Activated naive CD4-positive, alpha-beta T cell treated with anti-CD3 and anti-CD28 coated beads, Interleukin-2, amount 10 ng/mL, durations not matched to agents 7 days and 5 days (primary cell): Measurements from ENCODE around the gene FSTL4.
A peak's percentile ranks its signal among the peaks of the same experiment; 100 is the strongest.

Experiments
- CTCF ChIA-PET: fragments of 350-600 bp; sonication (Branson Sonifier 250); formaldehyde crosslinking; loops from one replicate; lab custom pipeline; 2021; ENCODE audit warnings: antibody characterized with exemption; lab: Charles Lee
- DNase-seq: peaks from one replicate; pipeline ENCODE4 v3.0.0-alpha.2; 2020
- H3K27ac Mint-ChIP-seq: one replicate; pipeline ENCODE4 v1.8.0; 2021; ENCODE audit warnings: mild to moderate bottlenecking, moderate library complexity, mixed read lengths
- H3K27me3 Mint-ChIP-seq: one replicate; pipeline ENCODE4 v1.8.0; 2021; ENCODE audit warnings: mild to moderate bottlenecking, mixed read lengths
- H3K36me3 Mint-ChIP-seq: one replicate; pipeline ENCODE4 v1.8.0; 2021; ENCODE audit warnings: mixed read lengths
- H3K4me1 Mint-ChIP-seq: one replicate; pipeline ENCODE4 v1.8.0; 2021; ENCODE audit warnings: mixed read lengths
- H3K4me3 Mint-ChIP-seq: one replicate; pipeline ENCODE4 v1.8.0; 2021; ENCODE audit warnings: mild to moderate bottlenecking, moderate library complexity, mixed read lengths
- H3K9me3 Mint-ChIP-seq: one replicate; pipeline ENCODE4 v1.8.0; 2021; ENCODE audit warnings: mixed read lengths

Gene FSTL4

GRCh38 chr5:133635051-133635450 lies 22.7 kb upstream of the FSTL4 start:
- DNase-seq, result no peak
- Mint-ChIP-seq H3K27ac (no peak overlapping the region), H3K27me3 (peaks cover 25% of the 10 kb centered on the region), H3K4me3 (no peak overlapping the region), H3K36me3 (no peaks in the 10 kb centered on the region), H3K4me1 (no peaks in the 10 kb centered on the region), H3K9me3 (no peaks in the 10 kb centered on the region)
- CTCF ChIA-PET, result no interaction called here

DNA sequence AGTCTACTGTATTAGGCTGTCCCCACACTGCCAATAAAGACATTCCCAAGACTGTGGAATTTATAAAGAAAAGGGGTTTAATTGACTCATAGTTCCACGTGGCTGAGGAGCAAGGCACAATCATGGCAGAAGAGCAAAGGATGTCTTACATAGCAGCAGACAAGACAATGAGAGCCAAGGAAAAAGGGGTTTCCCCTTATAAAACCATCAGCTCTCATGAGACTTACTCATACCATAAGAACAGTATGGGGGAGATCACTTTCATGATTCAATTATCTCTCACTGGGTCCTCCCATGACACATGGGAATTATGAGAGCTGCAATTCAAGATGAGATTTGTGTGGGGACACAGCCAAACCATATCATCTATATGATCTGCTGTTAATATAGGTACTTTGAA lies 14.8 kb upstream of the FSTL4 start:
- H3K27me3 Mint-ChIP-seq, result peaks cover 4% of the 10 kb centered on the region
- CTCF ChIA-PET, result no interaction called here
- H3K4me3 Mint-ChIP-seq, result no peak overlapping the region
- no peaks in the 10 kb centered on the region for H3K9me3 Mint-ChIP-seq
- no peak for DNase-seq
- H3K36me3 Mint-ChIP-seq, result no peaks in the 10 kb centered on the region
- H3K4me1 Mint-ChIP-seq, result no peaks in the 10 kb centered on the region
- H3K27ac Mint-ChIP-seq, result no peak overlapping the region

DNA sequence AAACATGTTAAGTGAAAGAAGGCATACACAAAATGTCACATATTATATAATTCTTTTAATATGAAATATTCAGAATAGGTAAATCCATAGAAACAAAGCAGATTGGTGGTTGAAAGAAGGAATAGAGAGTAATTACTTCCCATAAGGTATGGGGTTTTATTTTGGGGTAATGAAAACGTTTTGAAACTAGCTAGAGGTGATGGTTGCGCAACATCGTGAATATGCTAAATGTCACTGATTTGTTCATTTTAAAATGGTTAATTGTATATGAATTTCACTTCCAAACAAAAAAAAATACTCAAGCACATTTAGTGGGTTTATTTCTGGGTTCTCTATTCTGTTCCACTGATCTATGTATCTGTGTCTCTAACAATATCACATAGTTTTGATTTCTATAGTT lies 12.0 kb upstream of the FSTL4 start:
- CTCF ChIA-PET, result interaction anchor here (1.1 kb wide), 1 partner anchor 14 kb away, joined by 3 read pairs; no protein-coding TSS in a partner anchor
- H3K9me3 Mint-ChIP-seq, result no peaks in the 10 kb centered on the region

DNA sequence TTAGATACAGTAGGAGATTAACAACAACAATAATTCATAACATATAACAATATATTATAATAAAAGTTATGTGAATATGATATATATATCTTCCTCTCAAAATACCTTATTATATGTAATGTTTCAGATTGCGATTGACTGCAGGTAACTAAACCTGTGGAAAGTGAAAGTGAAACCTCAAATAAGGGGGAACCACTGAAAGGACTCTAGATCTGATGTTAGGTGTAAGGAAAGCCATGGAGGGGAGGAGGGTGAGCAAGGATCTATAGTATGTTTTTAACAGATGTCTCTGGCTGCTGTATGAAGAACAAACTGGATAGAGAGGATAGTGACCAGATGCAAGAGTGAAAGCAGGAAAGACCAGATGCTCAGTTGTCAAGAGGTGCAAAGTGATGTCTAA lies 5.8 kb upstream of the FSTL4 start:
- Mint-ChIP-seq H3K4me1 (peaks cover 5% of the 10 kb centered on the region), H3K9me3 (no peaks in the 10 kb centered on the region), H3K36me3 (no peaks in the 10 kb centered on the region), H3K27me3 (peaks cover 27% of the 10 kb centered on the region), H3K27ac (no peak overlapping the region), H3K4me3 (no peak overlapping the region)
- no peak for DNase-seq
- CTCF ChIA-PET, result no interaction called here

More for the DNA sequence above, 12.0 kb upstream of the FSTL4 start:
- Mint-ChIP-seq H3K27me3 (peaks cover 4% of the 10 kb centered on the region), H3K27ac (no peak overlapping the region), H3K36me3 (no peaks in the 10 kb centered on the region), H3K4me3 (no peak overlapping the region), H3K4me1 (no peaks in the 10 kb centered on the region)
- no peak for DNase-seq

DNA sequence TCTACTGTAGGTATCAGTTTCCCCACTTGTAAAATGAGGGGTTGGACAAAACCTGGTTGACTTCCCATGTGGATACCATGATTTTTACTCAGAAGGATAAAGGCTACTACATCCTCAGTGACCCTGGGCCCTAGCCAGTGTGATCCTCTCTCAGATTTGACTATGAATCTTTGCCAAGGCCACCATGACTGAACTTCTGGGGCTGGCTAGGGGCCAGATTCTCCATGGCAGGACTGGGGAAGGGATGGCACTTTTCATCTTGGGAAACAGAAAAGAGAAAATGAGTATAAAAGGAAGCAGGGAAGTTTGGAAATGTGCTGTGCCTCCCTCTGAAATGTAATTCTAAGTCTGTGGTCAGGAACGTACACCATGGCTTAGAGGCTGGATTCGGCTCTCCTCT lies 1.4 kb upstream of the FSTL4 start:
- CTCF ChIA-PET, result no interaction called here
- Mint-ChIP-seq H3K27ac (no peak overlapping the region), H3K9me3 (no peaks in the 10 kb centered on the region), H3K4me3 (no peak overlapping the region), H3K4me1 (peaks cover 18% of the 10 kb centered on the region), H3K36me3 (no peaks in the 10 kb centered on the region), H3K27me3 (peaks cover 61% of the 10 kb centered on the region)
- no peak for DNase-seq

- Mint-ChIP-seq H3K4me1 (peaks cover 15% of the 10 kb centered on the region), H3K36me3 (no peaks in the 10 kb centered on the region), H3K9me3 (no peaks in the 10 kb centered on the region), H3K4me3 (peak overlapping the region; percentile 27), H3K27me3 (peaks cover 64% of the 10 kb centered on the region), H3K27ac (no peak overlapping the region)
- CTCF ChIA-PET, result interaction anchor here (1.0 to 1.3 kb wide), 2 partner anchors 60 to 62 kb away, joined by 4 read pairs; no protein-coding TSS in a partner anchor
- DNase-seq, result no peak
Measured at GRCh38 chr5:133613184-133613583, 843 bp upstream of the FSTL4 start.

DNA sequence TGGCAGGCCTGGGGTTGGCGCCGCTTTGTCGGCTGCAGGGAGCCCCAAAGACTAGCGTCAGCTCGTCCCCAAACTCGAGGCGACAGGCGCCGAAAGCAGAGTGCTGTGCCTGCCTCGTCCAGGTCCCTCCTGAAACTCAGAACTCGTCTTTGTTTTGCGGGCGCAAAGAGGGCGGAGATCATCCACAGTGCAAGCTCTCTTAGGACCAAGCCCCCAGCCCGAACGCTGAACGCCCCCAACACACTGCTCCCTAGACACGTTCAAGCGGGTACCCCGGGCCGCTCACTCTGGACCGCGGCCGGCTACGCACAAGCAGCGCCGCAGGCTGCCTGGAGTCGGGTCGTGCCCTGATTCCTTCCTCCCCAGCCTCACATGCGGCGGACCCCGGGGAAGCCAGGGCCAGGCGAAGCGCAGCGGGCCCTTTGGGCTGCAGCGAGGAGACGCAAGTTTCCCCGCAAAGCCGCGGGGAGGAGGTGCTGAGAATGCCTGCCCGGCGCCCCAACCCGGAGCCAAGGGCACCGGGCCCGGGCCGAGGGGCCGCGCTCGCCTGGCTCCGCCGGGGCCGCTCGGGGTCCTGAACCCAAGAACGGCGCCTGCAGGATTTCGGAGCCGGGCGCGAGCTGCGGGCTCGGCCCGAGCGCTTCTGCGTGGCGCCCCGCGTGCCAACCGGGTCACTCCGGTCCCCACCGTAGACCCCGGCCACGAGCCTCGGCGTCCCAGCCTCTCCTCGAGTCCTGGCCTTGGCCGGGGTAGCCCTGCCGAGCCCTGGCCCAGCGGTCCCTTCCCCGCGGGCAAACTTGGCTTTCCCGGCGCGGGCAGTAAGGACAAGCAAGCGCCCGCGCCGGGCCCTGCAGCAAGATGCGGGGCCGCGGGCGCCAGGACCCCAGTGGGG lies 738 bp downstream of the FSTL4 start:
- Mint-ChIP-seq H3K27me3 (peaks cover 72% of the 10 kb centered on the region), H3K36me3 (no peaks in the 10 kb centered on the region), H3K4me3 (peak overlapping the region; percentile 47), H3K27ac (peak overlapping the region; percentile 33), H3K4me1 (peaks cover 14% of the 10 kb centered on the region), H3K9me3 (no peaks in the 10 kb centered on the region)
- CTCF ChIA-PET, result interaction anchor here (1.1 to 1.4 kb wide), 3 partner anchors 55 to 188 kb away, joined by 3 to 5 read pairs (median 4); no protein-coding TSS in a partner anchor
- no peak for DNase-seq

- peaks cover 14% of the 10 kb centered on the region for H3K4me1 Mint-ChIP-seq
- H3K27me3 Mint-ChIP-seq, result peaks cover 71% of the 10 kb centered on the region
- CTCF ChIA-PET, result interaction anchor here (1.0 to 1.4 kb wide), 4 partner anchors 13 to 187 kb away, joined by 3 to 5 read pairs (median 3); no protein-coding TSS in a partner anchor
- no peaks in the 10 kb centered on the region for H3K36me3 Mint-ChIP-seq
- no peaks in the 10 kb centered on the region for H3K9me3 Mint-ChIP-seq
- peak overlapping the region; percentile 47 for H3K4me3 Mint-ChIP-seq
- peak; percentile 56 for DNase-seq
- H3K27ac Mint-ChIP-seq, result no peak overlapping the region
Measured at GRCh38 chr5:133610489-133611356, 1.6 kb downstream of the FSTL4 start.

- Mint-ChIP-seq H3K4me3 (no peak overlapping the region), H3K4me1 (peaks cover 7% of the 10 kb centered on the region), H3K36me3 (no peaks in the 10 kb centered on the region), H3K27me3 (peaks cover 51% of the 10 kb centered on the region), H3K27ac (no peak overlapping the region), H3K9me3 (no peaks in the 10 kb centered on the region)
- DNase-seq, result no peak
- CTCF ChIA-PET, result no interaction called here
Measured at GRCh38 chr5:133607451-133607850, 4.9 kb downstream of the FSTL4 start.

DNA sequence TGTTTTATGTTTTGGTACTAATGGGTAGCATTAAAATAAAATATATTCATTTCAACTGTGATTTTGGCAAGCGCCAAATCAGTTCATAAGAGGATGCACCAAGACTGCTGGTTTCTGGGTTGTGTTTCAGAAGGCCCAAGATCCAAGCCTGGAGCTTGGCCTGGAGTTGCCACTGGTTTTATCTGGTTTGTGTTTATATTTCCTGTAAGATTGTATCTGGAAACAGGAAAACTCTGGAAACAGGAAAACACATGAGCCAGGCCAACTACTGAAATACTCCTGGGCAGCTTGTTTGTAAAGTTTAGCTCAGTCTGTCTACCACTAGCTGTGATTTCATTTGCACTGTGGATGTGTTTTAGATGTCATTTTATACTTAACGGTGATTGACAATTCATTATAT lies 5.5 kb downstream of the FSTL4 start:
- H3K9me3 Mint-ChIP-seq, result no peaks in the 10 kb centered on the region
- DNase-seq, result no peak
- CTCF ChIA-PET, result no interaction called here

GRCh38 chr5:133605323-133605722 lies 7.0 kb downstream of the FSTL4 start:
- Mint-ChIP-seq H3K4me1 (no peaks in the 10 kb centered on the region), H3K27me3 (peaks cover 43% of the 10 kb centered on the region), H3K4me3 (no peak overlapping the region), H3K27ac (no peak overlapping the region), H3K9me3 (no peaks in the 10 kb centered on the region), H3K36me3 (no peaks in the 10 kb centered on the region)
- CTCF ChIA-PET, result no interaction called here
- DNase-seq, result no peak

More for the DNA sequence above, 5.5 kb downstream of the FSTL4 start:
- Mint-ChIP-seq H3K36me3 (no peaks in the 10 kb centered on the region), H3K4me1 (peaks cover 7% of the 10 kb centered on the region), H3K27ac (no peak overlapping the region), H3K4me3 (no peak overlapping the region), H3K27me3 (peaks cover 50% of the 10 kb centered on the region)

- Mint-ChIP-seq H3K27ac (no peak overlapping the region), H3K4me1 (no peaks in the 10 kb centered on the region), H3K36me3 (no peaks in the 10 kb centered on the region), H3K27me3 (peaks cover 31% of the 10 kb centered on the region), H3K9me3 (no peaks in the 10 kb centered on the region), H3K4me3 (no peak overlapping the region)
- DNase-seq, result no peak
- CTCF ChIA-PET, result no interaction called here
Measured at GRCh38 chr5:133603711-133604110, 8.6 kb downstream of the FSTL4 start.

DNA sequence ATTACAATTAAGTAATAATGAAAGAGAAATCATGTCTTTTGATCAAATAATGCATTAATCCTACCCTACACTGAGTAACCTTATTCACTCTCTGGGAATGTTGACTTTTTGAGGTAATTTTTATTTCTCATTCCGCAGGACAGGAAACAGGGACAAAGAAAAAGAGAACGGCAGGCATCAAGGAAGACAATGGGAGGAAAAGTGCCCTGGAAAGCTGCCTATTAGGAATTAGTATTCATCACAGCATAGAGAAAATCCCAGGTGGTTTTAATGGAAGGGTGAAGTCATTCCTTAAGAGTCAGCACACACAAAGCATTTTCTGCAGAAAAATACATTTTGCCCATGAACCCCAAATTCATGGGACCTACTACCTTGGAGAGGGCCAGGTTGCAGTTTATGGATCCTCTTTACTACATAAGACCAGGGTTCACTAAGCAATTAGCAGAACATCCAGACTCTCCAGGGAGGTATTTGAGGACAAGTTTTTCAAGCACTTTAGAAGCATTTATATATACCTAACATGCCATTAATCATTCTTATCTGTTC lies 9.4 kb downstream of the FSTL4 start:
- CTCF ChIA-PET, result no interaction called here
- no peaks in the 10 kb centered on the region for H3K9me3 Mint-ChIP-seq

DNA sequence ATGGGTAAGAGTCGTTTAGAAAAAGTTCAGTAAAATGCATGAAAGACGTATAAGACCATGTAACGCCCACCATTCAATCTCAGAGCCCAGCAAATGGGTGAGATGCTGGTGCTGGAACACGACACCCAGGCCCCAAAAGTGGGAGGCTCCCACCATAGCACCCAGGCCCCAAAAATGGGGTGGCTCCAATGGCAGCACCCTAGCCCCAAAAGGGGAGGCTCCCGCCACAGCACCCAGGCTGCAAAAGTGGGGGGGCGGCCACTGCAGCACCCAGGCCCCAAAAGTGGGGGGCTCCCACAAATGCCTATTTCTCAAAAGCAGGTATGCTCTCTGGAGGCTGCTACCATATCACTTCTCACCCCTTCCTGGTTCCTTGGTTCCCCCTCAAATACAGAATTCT lies 12.7 kb downstream of the FSTL4 start:
- H3K27me3 Mint-ChIP-seq, result peaks cover 24% of the 10 kb centered on the region
- no peaks in the 10 kb centered on the region for H3K36me3 Mint-ChIP-seq
- H3K9me3 Mint-ChIP-seq, result no peaks in the 10 kb centered on the region
- DNase-seq, result no peak
- H3K27ac Mint-ChIP-seq, result no peak overlapping the region
- CTCF ChIA-PET, result no interaction called here
- H3K4me1 Mint-ChIP-seq, result no peaks in the 10 kb centered on the region
- no peak overlapping the region for H3K4me3 Mint-ChIP-seq

More for the DNA sequence above, 9.4 kb downstream of the FSTL4 start:
- Mint-ChIP-seq H3K27ac (no peak overlapping the region), H3K27me3 (peaks cover 26% of the 10 kb centered on the region), H3K4me3 (no peak overlapping the region), H3K4me1 (no peaks in the 10 kb centered on the region), H3K36me3 (no peaks in the 10 kb centered on the region)
- DNase-seq, result no peak
